ENCODE data around the gene FAM111B. TPM values are rescaled to one million over a fixed set of nuclear protein-coding genes. Genes with fewer than 3 reads are reported as not detected.
"Not testable (repeated sequence)": the region's sequence is repeated elsewhere in the genome, so short reads cannot be mapped to it uniquely, and the experiment has no call there.

The FAM111B gene, protein sequence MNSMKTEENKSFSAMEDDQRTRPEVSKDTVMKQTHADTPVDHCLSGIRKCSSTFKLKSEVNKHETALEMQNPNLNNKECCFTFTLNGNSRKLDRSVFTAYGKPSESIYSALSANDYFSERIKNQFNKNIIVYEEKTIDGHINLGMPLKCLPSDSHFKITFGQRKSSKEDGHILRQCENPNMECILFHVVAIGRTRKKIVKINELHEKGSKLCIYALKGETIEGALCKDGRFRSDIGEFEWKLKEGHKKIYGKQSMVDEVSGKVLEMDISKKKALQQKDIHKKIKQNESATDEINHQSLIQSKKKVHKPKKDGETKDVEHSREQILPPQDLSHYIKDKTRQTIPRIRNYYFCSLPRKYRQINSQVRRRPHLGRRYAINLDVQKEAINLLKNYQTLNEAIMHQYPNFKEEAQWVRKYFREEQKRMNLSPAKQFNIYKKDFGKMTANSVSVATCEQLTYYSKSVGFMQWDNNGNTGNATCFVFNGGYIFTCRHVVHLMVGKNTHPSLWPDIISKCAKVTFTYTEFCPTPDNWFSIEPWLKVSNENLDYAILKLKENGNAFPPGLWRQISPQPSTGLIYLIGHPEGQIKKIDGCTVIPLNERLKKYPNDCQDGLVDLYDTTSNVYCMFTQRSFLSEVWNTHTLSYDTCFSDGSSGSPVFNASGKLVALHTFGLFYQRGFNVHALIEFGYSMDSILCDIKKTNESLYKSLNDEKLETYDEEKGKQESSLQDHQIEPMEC
- total RNA-seq, result 63.3 and 63.7 TPM in 2 replicates

DNA sequence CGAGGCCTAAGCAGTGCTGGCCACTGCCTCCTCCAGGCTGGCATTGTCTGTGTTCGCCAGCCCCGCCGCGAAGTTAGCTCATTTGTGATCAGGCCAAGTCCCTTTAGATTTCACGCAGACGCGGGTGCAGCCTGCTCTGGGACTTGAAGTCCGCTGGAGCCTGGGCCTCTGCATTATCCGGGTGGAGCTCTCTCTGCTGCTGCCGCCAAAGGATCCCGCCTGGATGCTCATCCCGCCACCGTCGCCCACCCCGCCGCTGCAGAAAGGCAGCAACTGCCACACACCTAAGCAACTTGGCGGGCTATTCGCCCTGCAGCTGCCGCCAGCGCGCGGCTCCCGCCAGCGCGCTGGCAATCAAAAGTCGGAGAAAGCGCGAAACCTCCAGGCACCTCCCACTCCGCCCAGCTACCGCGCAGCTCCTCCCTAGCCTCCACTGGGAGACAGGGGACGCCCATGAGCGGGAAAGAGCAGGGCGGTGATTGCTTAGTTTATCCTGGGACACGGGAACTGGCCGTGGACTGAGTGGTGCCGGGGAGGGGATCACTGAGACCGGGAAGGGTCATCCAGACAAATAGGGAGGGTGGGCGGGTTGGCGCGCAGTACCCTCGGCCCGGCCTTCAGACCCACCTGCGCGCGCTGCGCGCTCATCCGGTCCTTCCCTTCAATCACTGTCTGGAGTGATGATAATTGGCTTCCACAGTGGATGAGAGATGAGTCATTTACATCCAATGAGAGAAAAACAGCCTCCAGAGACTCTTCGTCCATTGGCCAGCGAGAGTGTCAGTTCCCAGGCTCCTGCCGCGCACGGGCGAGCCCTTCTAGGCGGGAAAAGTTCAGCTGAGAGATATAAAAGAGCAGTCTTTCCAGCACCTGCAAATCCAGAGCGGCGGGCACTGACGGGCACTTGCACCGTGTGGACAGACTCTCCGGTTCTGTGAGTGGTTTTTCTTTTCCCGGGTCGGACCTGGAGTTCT, at the start of gene FAM111B:
Gene FAM111B, plus strand, starts transcription at position 875 of the 974 bp plus-strand sequence. CDS start 2,389 bp downstream, outside the sequence.
- intact Hi-C loops (cut with micrococcal nuclease), result loop anchor here (1.0 to 10.0 kb wide), 9 partner anchors 14 to 1539 kb away; partner anchors contain the start of genes FAM111A, OSBP, STX3 and UBE2L6

DNA sequence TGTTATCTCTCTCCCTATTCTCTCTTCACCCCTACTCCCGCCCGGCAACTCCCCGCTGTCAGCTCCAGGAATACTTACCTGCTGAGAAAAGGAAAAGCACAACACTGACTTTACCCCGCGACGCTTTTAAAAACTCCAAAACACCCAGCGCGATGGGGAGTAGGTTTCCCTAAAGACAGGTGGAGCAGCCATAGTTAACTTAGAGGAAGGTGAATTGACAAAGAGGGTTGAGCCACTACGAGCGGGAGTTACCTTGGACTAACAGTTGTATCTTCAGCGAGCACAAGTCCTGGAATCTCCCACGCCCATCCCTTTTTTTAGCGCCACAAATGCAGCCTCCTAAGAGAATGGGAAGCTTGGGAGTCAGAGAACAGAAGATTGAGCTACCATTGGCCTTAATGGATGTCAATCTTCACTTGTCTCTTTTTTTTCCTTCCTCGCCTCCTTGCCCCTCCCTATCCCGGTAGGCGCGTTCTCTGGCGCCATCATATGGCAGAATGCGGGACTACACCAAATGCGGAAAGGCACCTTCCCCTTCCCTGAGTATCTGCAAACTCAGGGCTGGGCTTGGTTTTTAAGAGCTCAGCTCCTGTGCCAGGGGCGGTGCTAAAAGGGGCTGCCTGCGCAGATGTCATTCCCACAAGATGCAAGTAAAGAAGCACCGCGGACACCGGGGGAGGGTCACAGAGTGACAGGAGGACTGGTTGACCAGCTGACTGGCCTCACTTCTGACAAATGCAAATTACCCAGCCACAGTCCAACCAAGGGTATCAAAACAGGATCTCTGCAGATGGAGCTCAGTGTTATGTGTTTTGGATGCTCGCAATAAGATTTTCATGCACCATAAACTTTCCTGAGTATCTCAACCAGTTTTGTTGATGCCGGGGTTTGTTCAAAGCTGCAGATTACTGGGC, 48.7 kb upstream of the FAM111B start:
- intact Hi-C loops (cut with micrococcal nuclease), result loop anchor here (1.0 to 10.0 kb wide), 7 partner anchors 44 to 404 kb away; partner anchors contain the start of gene FAM111A

GRCh38 chr11:59060096-59060495, 46.9 kb upstream of the FAM111B start:
- intact Hi-C loops (cut with micrococcal nuclease), result not testable (repeated sequence)

- intact Hi-C loops (cut with micrococcal nuclease), result no loop called here
Observed at GRCh38 chr11:59062602-59063529, 44.2 kb upstream of the FAM111B start.

DNA sequence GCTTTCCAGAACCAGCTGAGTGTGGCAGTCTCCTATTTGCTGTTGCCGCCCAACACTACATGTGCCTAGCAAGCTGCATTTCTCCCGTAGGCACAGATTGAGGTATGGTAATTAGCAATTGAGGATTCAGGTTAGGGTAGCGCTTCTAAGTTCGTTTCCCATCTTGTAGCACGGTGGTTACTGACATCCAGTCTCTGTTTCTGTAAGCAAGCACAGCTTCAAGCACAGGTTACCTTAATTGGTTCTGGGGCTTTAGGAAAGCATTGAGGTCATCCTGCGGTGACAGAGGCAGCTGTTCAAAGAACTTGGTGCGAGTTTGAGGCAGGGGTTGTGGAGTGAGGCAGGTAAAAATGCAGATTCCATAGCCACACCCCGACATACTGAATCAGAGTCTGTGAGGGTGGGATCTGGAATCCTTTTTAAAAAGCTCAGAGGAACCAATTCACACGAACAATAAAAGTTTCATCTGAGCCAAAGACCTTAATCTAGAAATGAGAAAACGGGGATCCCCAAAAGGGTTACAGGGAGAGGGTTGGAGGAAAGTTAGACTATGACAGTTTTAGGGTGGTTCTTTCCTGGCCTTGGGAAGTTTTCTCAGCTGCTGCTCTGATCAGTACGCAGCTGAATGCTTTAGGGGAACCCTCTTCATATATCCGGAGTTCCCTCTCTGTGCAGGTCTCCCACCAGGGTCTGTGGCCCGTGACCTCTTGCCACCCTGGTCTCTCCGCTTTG, 42.9 kb upstream of the FAM111B start:
- intact Hi-C loops (cut with micrococcal nuclease), result not testable (repeated sequence)

- intact Hi-C loops (cut with micrococcal nuclease), result no loop called here
Observed at GRCh38 chr11:59069087-59069486, 38.0 kb upstream of the FAM111B start.

- intact Hi-C loops (cut with micrococcal nuclease), result no loop called here
Observed at GRCh38 chr11:59076876-59077571, 30.0 kb upstream of the FAM111B start.

GRCh38 chr11:59078435-59078834, 28.6 kb upstream of the FAM111B start:
- intact Hi-C loops (cut with micrococcal nuclease), result no loop called here

GRCh38 chr11:59079086-59079485, 28.0 kb upstream of the FAM111B start:
- intact Hi-C loops (cut with micrococcal nuclease), result no loop called here

DNA sequence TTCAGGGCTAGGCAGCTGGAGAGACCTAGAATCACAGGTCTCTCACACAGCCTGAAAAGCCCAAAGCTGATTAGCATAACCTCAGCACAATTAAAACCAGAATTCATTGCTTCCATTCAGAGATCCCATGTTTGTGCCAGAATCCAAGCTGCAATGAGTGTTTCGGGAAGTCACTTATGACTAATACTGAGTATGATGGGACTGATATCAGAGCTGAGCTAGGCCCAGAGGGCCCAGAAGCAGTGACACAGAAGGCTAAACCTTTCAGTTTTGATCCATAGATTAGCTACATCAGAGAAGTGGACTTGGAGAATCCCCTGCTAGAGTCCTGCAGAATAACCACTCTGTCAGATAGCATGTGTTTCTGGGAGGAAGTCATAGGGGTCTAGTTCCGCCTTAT, 26.6 kb upstream of the FAM111B start:
- intact Hi-C loops (cut with micrococcal nuclease), result not testable (repeated sequence)

DNA sequence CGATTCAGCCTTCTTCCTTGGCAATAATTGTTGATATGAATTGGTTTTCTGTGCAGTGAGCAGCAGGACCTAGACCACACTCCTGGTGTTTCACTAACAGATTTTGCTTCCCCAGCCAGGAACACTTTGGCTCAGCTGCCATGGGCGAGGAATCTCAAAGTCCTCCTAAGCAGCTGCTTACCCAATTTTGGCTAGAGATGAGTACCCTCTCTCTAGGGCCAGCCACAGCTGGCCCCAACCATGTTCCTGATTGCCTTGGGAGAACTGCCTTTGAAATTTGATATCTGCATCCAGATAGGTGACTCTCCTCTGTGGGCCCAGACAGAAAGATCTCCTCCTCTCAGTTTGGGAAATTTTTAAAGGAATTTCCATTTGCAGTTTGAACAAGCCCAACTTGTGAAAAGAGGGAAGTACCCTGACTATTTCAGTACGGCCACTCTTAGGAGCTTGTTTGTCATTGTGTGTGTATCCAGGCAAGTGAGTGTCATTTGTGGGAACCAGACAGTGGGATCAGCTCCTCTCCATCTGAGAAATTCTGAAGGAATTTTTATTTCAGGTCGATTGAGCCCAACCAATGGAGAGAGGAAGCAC, 25.5 kb upstream of the FAM111B start:
- intact Hi-C loops (cut with micrococcal nuclease), result not testable (repeated sequence)

- intact Hi-C loops (cut with micrococcal nuclease), result not testable (repeated sequence)
Observed at GRCh38 chr11:59086007-59086406, 21.0 kb upstream of the FAM111B start, which contains the start of gene GLYATL1B. Gene GLYATL1B, plus strand, starts transcription at chr11:59086307. Its CDS starts 0 bp downstream, at chr11:59086307.

DNA sequence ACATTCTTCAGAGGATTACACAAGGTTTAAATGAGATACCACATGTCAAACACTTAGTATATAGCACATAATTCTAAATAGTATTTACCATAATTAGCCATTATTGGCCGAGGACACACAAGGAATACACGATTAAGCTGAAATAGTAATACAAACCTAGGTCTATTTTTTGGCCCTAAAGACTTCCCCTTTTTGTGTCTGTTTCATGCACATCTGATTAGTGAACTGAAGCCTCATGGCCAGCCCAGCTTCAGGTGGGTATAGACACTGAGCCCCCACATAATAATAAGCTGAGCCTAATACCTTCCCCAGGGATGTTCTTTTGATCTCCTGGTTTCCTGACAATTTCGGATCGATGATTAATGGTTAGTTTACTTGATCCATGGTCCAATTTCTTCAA, 18.9 kb upstream of the FAM111B start:
- intact Hi-C loops (cut with micrococcal nuclease), result no loop called here

DNA sequence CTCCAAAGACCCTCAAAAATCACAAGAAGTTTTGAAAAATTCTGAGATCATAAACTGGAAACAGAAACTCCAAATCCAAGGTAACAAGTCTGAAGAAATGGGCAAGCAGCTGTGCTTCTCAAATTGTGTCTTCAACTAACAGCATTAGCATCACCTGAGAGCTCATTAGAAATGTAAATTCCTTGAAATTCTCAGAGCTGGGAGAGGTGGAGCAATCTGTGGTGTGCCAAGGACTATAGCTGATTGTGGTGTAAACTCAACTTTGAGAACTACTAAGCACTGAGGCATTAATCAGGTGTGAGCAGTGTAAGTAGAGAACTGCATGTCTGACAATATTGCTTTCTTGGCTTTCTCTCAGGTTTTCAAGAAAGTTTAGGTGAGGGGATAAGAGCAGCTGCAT, 13.5 kb upstream of the FAM111B start:
- intact Hi-C loops (cut with micrococcal nuclease), result not testable (repeated sequence)

DNA sequence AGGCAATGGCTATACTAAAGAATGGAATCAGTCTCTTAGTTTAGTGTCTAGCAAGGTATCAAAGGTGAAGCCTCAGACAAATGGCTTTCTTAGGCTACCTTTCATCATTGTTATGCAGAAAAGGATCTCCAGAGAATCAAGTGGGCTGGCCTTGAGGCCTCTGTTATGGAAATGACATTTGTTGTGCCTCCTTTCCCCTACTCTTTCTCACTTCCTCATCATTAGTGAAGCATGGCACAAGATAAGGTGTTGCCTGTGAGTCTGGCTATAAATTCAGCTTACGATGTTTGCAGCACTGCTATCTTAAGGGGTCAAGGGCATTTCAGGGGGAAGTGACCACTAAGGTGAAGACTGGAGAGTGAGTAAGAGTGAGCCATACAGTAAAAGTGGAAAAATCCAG, 11.8 kb upstream of the FAM111B start:
- intact Hi-C loops (cut with micrococcal nuclease), result not testable (repeated sequence)

DNA sequence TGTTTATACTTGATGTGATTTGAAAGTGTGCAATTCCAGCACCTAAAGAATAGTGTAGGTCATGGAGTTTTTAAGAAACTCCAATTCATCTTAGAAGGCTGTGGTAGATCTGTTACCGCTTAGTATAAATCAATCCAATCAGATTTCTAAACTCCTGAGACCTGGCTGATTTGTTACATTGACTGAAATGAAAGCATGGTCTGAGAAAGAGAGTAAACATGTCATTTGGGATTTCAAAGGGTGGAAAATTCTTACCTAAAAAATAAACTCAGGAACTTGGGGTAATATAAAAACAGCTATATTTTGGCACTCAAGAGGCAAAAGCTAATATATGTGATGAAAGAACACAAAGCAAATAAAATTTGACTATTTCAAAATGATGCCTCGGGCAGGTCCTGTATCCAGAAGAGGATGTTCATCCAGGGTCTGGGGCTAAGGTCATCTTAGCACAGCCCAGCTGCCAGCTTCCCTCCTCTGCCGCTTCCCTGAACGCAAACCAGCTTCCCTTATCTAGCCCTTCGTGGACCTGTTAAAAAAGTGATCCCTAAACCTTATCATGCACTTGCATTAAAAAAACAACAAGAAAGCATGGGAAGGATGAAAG, 11.0 kb upstream of the FAM111B start:
- intact Hi-C loops (cut with micrococcal nuclease), result loop anchor here (2.0 kb wide), 1 partner anchor 335 kb away; no protein-coding TSS in a partner anchor
